Peyer's patch (tissue), 4 donors: ENCODE data around the gene TTC22.

ENCODE experiments used
- CTCF ChIP-seq, 6 experiments: fragments of 450-650 bp in 4 of 6; fragments of 200-600 bp in 2 of 6; sonication (generic) in 1 of 6; IDR thresholded peaks; one replicate each; pipeline ENCODE4 v1.5.1; 2017 to 2019; ENCODE audit warnings: antibody characterized with exemption in 6 of 6, mild to moderate bottlenecking in 3 of 6, moderate library complexity in 1 of 6
- POLR2A ChIP-seq, 2 donors: fragments of 450-650 bp; IDR thresholded peaks; one replicate each; pipeline ENCODE4 v1.5.1; 2017; ENCODE audit warnings: antibody characterized with exemption in 2 of 2, mild to moderate bottlenecking in 2 of 2, moderate library complexity in 2 of 2

GRCh38 chr1:54845772-54846171, 44.6 kb upstream of the TTC22 start:
- TF ChIP-seq CTCF (IDR thresholded peaks at IDR 0.05) (no peak), POLR2A (IDR thresholded peaks at IDR 0.05) (no peak)
